Measurements from ENCODE around the gene TMEM121.

DNA sequence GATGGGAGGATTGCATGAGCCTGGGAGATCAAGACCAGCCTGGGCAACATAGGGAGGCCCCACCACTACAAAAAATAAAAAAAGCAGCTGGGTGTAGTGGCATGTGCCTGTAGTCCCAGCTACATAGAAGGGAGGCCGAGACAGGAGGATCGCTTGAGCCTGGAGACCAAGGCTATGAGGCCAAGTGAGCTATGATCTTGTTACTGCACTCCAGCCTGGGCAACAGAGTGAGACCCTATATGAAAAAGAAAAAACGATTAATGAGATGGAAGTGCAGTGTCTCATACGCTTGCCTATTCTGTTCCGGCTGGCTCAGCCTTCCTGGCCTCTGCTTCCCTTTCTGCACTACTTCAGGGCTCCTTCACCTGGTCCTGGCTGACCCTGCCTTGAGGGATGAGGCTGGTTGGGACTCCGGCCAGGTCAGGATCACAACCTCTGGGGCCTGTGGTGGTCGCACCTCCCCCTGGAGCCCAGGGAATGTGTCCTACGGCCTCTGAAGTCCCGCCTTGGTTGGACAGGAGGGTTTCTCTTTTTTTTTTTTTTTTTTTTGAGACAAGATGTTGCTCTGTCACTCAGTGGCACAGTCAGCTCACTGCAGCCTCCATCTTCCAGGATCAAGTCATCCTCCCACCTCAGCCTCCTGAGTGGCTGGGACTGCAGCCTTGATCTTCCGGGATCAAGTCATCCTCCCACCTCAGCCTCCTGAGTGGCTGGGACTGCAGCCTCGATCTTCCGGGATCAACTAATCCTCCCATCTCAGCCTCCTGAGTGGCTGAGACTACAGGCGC, 24.7 kb upstream of the TMEM121 start:
- TF ChIP-seq, protein P1, sequence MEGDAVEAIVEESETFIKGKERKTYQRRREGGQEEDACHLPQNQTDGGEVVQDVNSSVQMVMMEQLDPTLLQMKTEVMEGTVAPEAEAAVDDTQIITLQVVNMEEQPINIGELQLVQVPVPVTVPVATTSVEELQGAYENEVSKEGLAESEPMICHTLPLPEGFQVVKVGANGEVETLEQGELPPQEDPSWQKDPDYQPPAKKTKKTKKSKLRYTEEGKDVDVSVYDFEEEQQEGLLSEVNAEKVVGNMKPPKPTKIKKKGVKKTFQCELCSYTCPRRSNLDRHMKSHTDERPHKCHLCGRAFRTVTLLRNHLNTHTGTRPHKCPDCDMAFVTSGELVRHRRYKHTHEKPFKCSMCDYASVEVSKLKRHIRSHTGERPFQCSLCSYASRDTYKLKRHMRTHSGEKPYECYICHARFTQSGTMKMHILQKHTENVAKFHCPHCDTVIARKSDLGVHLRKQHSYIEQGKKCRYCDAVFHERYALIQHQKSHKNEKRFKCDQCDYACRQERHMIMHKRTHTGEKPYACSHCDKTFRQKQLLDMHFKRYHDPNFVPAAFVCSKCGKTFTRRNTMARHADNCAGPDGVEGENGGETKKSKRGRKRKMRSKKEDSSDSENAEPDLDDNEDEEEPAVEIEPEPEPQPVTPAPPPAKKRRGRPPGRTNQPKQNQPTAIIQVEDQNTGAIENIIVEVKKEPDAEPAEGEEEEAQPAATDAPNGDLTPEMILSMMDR (conservative IDR thresholded peaks at IDR 0.05; ENCODE audit: low read length) = no peak
- no peak for TF ChIP-seq EZH2phosphoT487 (IDR thresholded peaks at IDR 0.05; ENCODE audit: borderline replicate concordance, low read depth, low read length)
